Keratinocyte (primary cell): Measurements from ENCODE around the gene ACTL10. TPM values are rescaled to one million over a fixed set of nuclear protein-coding genes. Genes with fewer than 3 reads are reported as not detected.

Experiments
- DNase-seq: peaks from one replicate; pipeline ENCODE4 v3.0.0-alpha.2; 2011; ENCODE audit warnings: low read depth, missing footprints, low spot score
- FAIRE-seq: peaks from 2 replicates; lab custom pipeline; 2011; peaks lifted over from hg19 to GRCh38; lab: Jason Lieb, UNC
- H2AFZ ChIP-seq: 2 replicates; pipeline ENCODE4 v1.6.0; 2012; ENCODE audit warnings: low read length, control low read depth, inconsistent platforms; ENCODE audit not compliant: control insufficient read depth
- H3K27ac ChIP-seq: 2 replicates; pipeline ENCODE4 v1.5.1; 2011; ENCODE audit warnings: low read length; ENCODE audit not compliant: control insufficient read depth, insufficient read depth
- H3K27me3 ChIP-seq: 3 replicates; pipeline ENCODE4 v1.6.0; 2011; ENCODE audit warnings: low read length; ENCODE audit not compliant: control insufficient read depth, insufficient read depth; ENCODE audit errors: extremely low read depth
- H3K36me3 ChIP-seq, 2 experiments: 2 replicates in 1 of 2; 3 replicates in 1 of 2; pipeline ENCODE4 v1.5.1; 2011; ENCODE audit warnings: low read length in 2 of 2, mild to moderate bottlenecking in 1 of 2; ENCODE audit not compliant: control insufficient read depth in 2 of 2, insufficient read depth in 2 of 2; ENCODE audit errors: extremely low read depth in 1 of 2
- H3K4me1 ChIP-seq: 3 replicates; pipeline ENCODE4 v1.5.1; 2011; ENCODE audit warnings: low read length; ENCODE audit not compliant: control insufficient read depth, insufficient read depth; ENCODE audit errors: extremely low read depth
- H3K4me2 ChIP-seq: 3 replicates; pipeline ENCODE4 v1.6.0; 2011; ENCODE audit warnings: low read depth, low read length; ENCODE audit not compliant: control insufficient read depth, insufficient read depth; ENCODE audit errors: extremely low read depth
- H3K4me3 ChIP-seq, 3 experiments: fragments of 200-600 bp in 1 of 3; sonication (generic) in 1 of 3; 2 replicates in 2 of 3; 3 replicates in 1 of 3; pipeline ENCODE4 v1.5.1; 2011 to 2016; ENCODE audit warnings: low read length in 3 of 3, mild to moderate bottlenecking in 3 of 3, control low read depth in 2 of 3, inconsistent platforms in 1 of 3, low read depth in 1 of 3, mixed read lengths in 1 of 3, mixed run types in 1 of 3, moderate library complexity in 1 of 3; ENCODE audit not compliant: control insufficient read depth in 2 of 3, insufficient read depth in 2 of 3; ENCODE audit errors: extremely low read depth in 1 of 3
- H3K79me2 ChIP-seq: 2 replicates; pipeline ENCODE4 v1.6.0; 2012; ENCODE audit warnings: low read length; ENCODE audit not compliant: control insufficient read depth, insufficient read depth
- H3K9ac ChIP-seq: 3 replicates; pipeline ENCODE4 v1.6.0; 2011; ENCODE audit warnings: low read length; ENCODE audit not compliant: control insufficient read depth, insufficient read depth; ENCODE audit errors: extremely low read depth
- H3K9me1 ChIP-seq: 3 replicates; pipeline ENCODE4 v1.6.0; 2011; ENCODE audit warnings: low read length; ENCODE audit not compliant: control insufficient read depth, insufficient read depth; ENCODE audit errors: extremely low read depth
- H3K9me3 ChIP-seq: 2 replicates; pipeline ENCODE4 v1.5.1; 2012; ENCODE audit warnings: low read depth, low read length; ENCODE audit not compliant: control insufficient read depth
- H4K20me1 ChIP-seq: 3 replicates; pipeline ENCODE4 v1.6.0; 2011; ENCODE audit warnings: low read length; ENCODE audit not compliant: control insufficient read depth, insufficient read depth; ENCODE audit errors: extremely low read depth
- CTCF ChIP-seq, 3 experiments: IDR thresholded peaks in 1 of 3; conservative IDR thresholded peaks in 1 of 3; optimal IDR thresholded peaks in 1 of 3; 2 replicates in 2 of 3; 3 replicates in 1 of 3; pipeline versions ENCODE3 to v1.5.1; 2011; ENCODE audit warnings: low read length in 3 of 3, mild to moderate bottlenecking in 3 of 3, moderate library complexity in 2 of 3, control low read depth in 1 of 3, inconsistent platforms in 1 of 3; ENCODE audit not compliant: insufficient read depth in 2 of 3; ENCODE audit errors: extremely low read depth in 1 of 3
- EZH2 ChIP-seq: IDR thresholded peaks from one replicate; pipeline ENCODE4 v1.6.1; 2012; ENCODE audit warnings: inconsistent platforms, mild to moderate bottlenecking, low read length, moderate library complexity
- dilution Hi-C: fragments of 300-500 bp; cut with MboI; formaldehyde crosslinking; loops from one replicate; pipeline ENCODE4 v1.7.0; 2020; ENCODE audit warnings: low sequenced_read_pairs; ENCODE audit not compliant: extremely low pct_ligation_motif_present
- polyA plus RNA-seq, 5 experiments: library from polyadenylated mRNA; depleted of rRNA in 3 of 5; stranded (reverse) in 3 of 5; stranded (forward) in 1 of 5; unstranded in 1 of 5; fragments of >200 nt; gene quantifications; 1 replicate in 1 of 5; 2 replicates in 3 of 5; 3 replicates in 1 of 5; pipeline versions ENCODE4 v1.2.1 to v1.2.3, GENCODE V29; 2011 to 2012; ENCODE audit warnings: missing spikeins in 2 of 5, low read depth in 1 of 5, low replicate concordance in 1 of 5

The ACTL10 gene
- polyA plus RNA-seq, 1 donor (not counting 4 experiments of a cell fraction or from before 2014, with no cell fraction given): 0.28 TPM

DNA sequence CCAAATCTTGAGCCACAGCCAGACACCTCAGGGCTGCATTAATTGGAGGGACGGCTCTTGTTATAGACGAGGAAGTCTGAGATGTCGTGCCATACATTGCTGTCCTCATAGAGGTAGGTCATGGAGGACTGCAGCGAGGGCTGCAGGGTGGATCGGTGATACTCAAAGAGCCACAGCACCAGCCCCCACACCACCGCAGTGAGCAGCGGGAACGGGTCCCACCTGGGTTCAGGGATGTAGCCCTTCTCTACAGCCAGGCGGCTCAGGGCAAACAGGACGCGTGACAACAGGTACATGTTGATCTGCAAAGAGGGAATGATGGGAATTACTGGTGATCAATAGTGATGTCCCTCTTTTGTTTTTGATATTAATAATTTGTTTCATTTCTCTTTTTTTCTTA is 40.9 kb downstream of the ACTL10 start:
- DNase-seq (no peak), FAIRE-seq (no peak)
- dilution Hi-C loops: no loop called here
- Histone ChIP-seq H4K20me1 (no peaks in the 10 kb centered on the region), H3K27ac (no peak overlapping the region), H3K4me2 (no peak overlapping the region), H3K9me3 (no peaks in the 10 kb centered on the region), H3K9me1 (no peaks in the 10 kb centered on the region), H3K4me1 (peaks cover 2% of the 10 kb centered on the region), H3K9ac (no peak overlapping the region), H3K36me3 (peaks cover 0 to 5% of the 10 kb centered on the region in 2 experiments), H2AFZ (no peak overlapping the region), H3K4me3 (no peak overlapping the region), H3K27me3 (no peaks in the 10 kb centered on the region), H3K79me2 (no peaks in the 10 kb centered on the region)
- TF ChIP-seq EZH2: no peak
- TF ChIP-seq CTCF (optimal IDR thresholded peaks at IDR 0.05 in 1 of 3, IDR thresholded peaks at IDR 0.05 in 1 of 3, conservative IDR thresholded peaks at IDR 0.05 in 1 of 3; ENCODE audit: extremely low read depth in 1 of 3, insufficient read depth in 2 of 3, low read length in 3 of 3): no peak

DNA sequence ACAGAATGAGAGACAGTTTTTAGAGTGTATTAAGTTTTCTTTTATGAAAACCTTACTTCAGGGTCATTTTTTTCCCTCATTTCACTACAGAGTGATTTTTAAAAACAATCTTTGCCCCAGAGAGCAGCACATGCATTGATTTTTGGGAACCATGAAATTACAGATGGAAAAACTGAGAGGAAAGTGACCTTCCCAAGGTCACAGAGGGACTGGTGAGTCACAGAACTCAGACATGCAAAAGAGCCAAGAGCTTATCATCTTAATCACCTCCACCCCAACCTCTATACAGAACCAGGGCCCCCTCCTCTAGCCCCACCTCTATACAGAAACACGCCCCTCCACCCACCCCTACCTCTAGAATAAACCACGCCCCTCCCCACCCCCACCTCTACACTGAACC is 42.7 kb downstream of the ACTL10 start:
- Histone ChIP-seq H3K4me1 (peaks cover 2% of the 10 kb centered on the region), H3K4me3 (no peak overlapping the region), H3K9ac (no peak overlapping the region), H3K27ac (no peak overlapping the region), H3K9me3 (no peaks in the 10 kb centered on the region), H3K36me3 (peaks cover 1 to 5% of the 10 kb centered on the region in 2 experiments), H3K27me3 (no peaks in the 10 kb centered on the region), H2AFZ (no peak overlapping the region), H3K4me2 (no peak overlapping the region), H4K20me1 (no peaks in the 10 kb centered on the region), H3K9me1 (no peaks in the 10 kb centered on the region), H3K79me2 (no peaks in the 10 kb centered on the region)
- TF ChIP-seq EZH2: no peak
- FAIRE-seq (no peak), DNase-seq (no peak)
- dilution Hi-C loops: no loop called here

- peaks cover 1 to 5% of the 10 kb centered on the region in 2 experiments for H3K36me3 ChIP-seq
- H4K20me1 ChIP-seq: no peaks in the 10 kb centered on the region
- TF ChIP-seq EZH2 (no peak), CTCF (optimal IDR thresholded peaks at IDR 0.05 in 1 of 3, IDR thresholded peaks at IDR 0.05 in 1 of 3, conservative IDR thresholded peaks at IDR 0.05 in 1 of 3; ENCODE audit: extremely low read depth in 1 of 3, insufficient read depth in 2 of 3, low read length in 3 of 3) (no peak)
- no peaks in the 10 kb centered on the region for H3K27me3 ChIP-seq
- dilution Hi-C loops: no loop called here
- H3K9me3 ChIP-seq: no peaks in the 10 kb centered on the region
- no peak overlapping the region for H3K4me2 ChIP-seq
- no peak overlapping the region for H3K27ac ChIP-seq
- no peaks in the 10 kb centered on the region for H3K9me1 ChIP-seq
- H3K9ac ChIP-seq: no peak overlapping the region
- DNase-seq: no peak
- no peaks in the 10 kb centered on the region for H3K79me2 ChIP-seq
- H3K4me3 ChIP-seq: no peak overlapping the region
- H2AFZ ChIP-seq: no peak overlapping the region
- FAIRE-seq: no peak
- H3K4me1 ChIP-seq: peaks cover 2% of the 10 kb centered on the region
Measured at GRCh38 chr20:33709905-33710541, 43.3 kb downstream of the ACTL10 start.
